ENCODE results near the gene ZNF90.
"Not testable (repeated sequence)": the region's sequence is repeated elsewhere in the genome, so short reads cannot be mapped to it uniquely, and the experiment has no call there.

Gene ZNF90

GRCh38 chr19:20077791-20078463 is at the start of gene ZNF90:
Gene ZNF90 (plus strand): TSS chr19:20078000. CDS start chr19:20078133, 133 bp downstream.
- peak within 1 kb of the TSS; percentile 49 for H3K9ac ChIP-seq (ENCODE audit: low read length)
- H3K27ac ChIP-seq (ENCODE audit: low read depth, low read length): peak within 1 kb of the TSS; percentile 36
- no peaks in the 10 kb centered on the region for H3K27me3 ChIP-seq (ENCODE audit: control insufficient read depth, insufficient read depth, low read length)
- H3K4me1 ChIP-seq (ENCODE audit: control insufficient read depth, insufficient read depth, low read length): no peaks in the 10 kb centered on the region
- no peaks in the 10 kb centered on the region for H3K36me3 ChIP-seq (ENCODE audit: control insufficient read depth, insufficient read depth, low read length)
- peak within 1 kb of the TSS; percentile 90 for H3K4me3 ChIP-seq (ENCODE audit: low read length)

GRCh38 chr19:20028611-20029010 is 49.2 kb upstream of the ZNF90 start:
- Histone ChIP-seq H3K4me1 (ENCODE audit: control insufficient read depth, insufficient read depth, low read length) (no peaks in the 10 kb centered on the region), H3K27ac (ENCODE audit: low read depth, low read length) (no peak overlapping the region), H3K27me3 (ENCODE audit: control insufficient read depth, insufficient read depth, low read length) (no peaks in the 10 kb centered on the region), H3K36me3 (ENCODE audit: control insufficient read depth, insufficient read depth, low read length) (peaks cover 2% of the 10 kb centered on the region), H3K4me3 (ENCODE audit: low read length) (no peak overlapping the region), H3K9ac (ENCODE audit: low read length) (no peak overlapping the region)

GRCh38 chr19:20035935-20036334 is 41.9 kb upstream of the ZNF90 start:
- peaks cover 3% of the 10 kb centered on the region for H3K4me1 ChIP-seq (ENCODE audit: control insufficient read depth, insufficient read depth, low read length)
- H3K9ac ChIP-seq (ENCODE audit: low read length): no peak overlapping the region
- no peak overlapping the region for H3K4me3 ChIP-seq (ENCODE audit: low read length)
- no peak overlapping the region for H3K27ac ChIP-seq (ENCODE audit: low read depth, low read length)
- H3K36me3 ChIP-seq (ENCODE audit: control insufficient read depth, insufficient read depth, low read length): peaks cover 2% of the 10 kb centered on the region
- H3K27me3 ChIP-seq (ENCODE audit: control insufficient read depth, insufficient read depth, low read length): no peaks in the 10 kb centered on the region

DNA sequence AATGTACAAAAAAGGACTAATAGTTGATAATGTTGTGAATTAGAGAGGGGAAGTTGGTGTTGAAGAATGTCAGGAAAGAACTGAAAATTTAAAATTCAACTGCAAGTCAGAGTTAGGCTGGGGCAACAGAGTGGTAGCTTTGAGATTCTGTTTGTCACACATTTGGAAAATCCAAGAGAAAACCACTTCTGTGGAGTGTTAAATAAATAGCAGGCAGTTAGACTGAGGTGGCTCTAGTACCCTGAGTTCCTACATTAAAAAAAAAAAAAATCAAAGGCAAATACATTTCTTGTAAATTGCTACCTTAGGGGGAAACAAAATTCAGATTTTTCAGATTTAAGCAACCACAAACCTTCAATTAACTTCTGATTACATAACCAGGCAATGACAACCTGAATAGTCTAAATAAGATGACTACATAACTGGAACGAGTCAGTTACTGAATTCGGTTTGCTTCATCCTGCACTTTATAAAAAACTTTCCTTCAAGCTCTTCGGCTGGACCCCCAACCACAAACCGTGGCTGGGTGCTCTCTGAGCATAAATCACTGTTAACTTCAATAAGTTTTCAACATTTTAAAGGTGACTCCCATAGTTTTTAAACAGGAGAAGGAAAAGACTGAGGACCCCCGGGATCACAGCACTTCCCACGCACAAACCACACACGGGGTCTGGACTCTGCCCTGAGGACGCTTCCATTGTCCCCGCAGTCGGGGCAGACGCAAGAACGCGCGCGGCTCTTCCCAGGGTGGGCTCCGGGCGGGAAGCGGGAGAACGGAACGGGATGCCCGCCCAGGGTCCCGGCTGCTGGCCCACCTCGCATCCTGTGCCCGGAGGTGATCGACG is 39.2 kb upstream of the ZNF90 start:
- Histone ChIP-seq H3K27me3 (ENCODE audit: control insufficient read depth, insufficient read depth, low read length) (no peaks in the 10 kb centered on the region), H3K36me3 (ENCODE audit: control insufficient read depth, insufficient read depth, low read length) (no peaks in the 10 kb centered on the region), H3K27ac (ENCODE audit: low read depth, low read length) (peak overlapping the region; percentile 74), H3K9ac (ENCODE audit: low read length) (peak overlapping the region; percentile 63), H3K4me3 (ENCODE audit: low read length) (peak overlapping the region; percentile 96), H3K4me1 (ENCODE audit: control insufficient read depth, insufficient read depth, low read length) (peaks cover 3% of the 10 kb centered on the region)

- Histone ChIP-seq H3K27me3 (ENCODE audit: control insufficient read depth, insufficient read depth, low read length) (no peaks in the 10 kb centered on the region), H3K9ac (ENCODE audit: low read length) (peak within 1 kb of the TSS; percentile 63), H3K27ac (ENCODE audit: low read depth, low read length) (peak within 1 kb of the TSS; percentile 74)
Measured at GRCh38 chr19:20039203-20039723, 38.5 kb upstream of the ZNF90 start, which contains the start of gene ZNF682. Gene ZNF682 (minus strand): TSS chr19:20039505. CDS start chr19:20039345, 160 bp downstream.

GRCh38 chr19:20044663-20045062 is 33.1 kb upstream of the ZNF90 start:
- Histone ChIP-seq H3K27ac (ENCODE audit: low read depth, low read length) (no peak overlapping the region), H3K27me3 (ENCODE audit: control insufficient read depth, insufficient read depth, low read length) (no peaks in the 10 kb centered on the region), H3K9ac (ENCODE audit: low read length) (no peak overlapping the region)

More at GRCh38 chr19:20039203-20039723, 38.5 kb upstream of the ZNF90 start, which contains the start of gene ZNF682:
- Histone ChIP-seq H3K4me3 (ENCODE audit: low read length) (peak within 1 kb of the TSS; percentile 96), H3K4me1 (ENCODE audit: control insufficient read depth, insufficient read depth, low read length) (peaks cover 3% of the 10 kb centered on the region), H3K36me3 (ENCODE audit: control insufficient read depth, insufficient read depth, low read length) (no peaks in the 10 kb centered on the region)

DNA sequence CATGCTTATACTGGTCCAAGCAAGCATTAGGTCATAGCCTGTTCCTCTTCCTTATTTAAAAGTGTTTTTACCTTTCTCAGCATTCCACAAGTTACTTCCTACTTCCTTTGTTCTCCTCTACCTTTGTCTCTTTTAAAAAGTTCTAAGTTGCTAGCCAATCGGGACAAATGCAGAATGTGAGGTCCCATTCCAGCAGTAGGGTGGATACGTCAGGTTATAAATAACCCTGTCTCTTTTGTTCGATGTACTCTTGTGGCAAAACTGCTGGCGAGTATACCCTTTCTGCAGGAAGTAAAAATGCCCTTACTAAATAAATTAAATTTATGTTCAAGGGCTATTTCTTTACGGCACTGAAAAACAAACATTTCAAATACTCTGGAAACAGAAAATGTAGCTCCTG is 32.1 kb upstream of the ZNF90 start:
- H3K36me3 ChIP-seq (ENCODE audit: control insufficient read depth, insufficient read depth, low read length); H3K27ac ChIP-seq (ENCODE audit: low read depth, low read length); H3K9ac ChIP-seq (ENCODE audit: low read length); H3K4me3 ChIP-seq (ENCODE audit: low read length); H3K27me3 ChIP-seq (ENCODE audit: control insufficient read depth, insufficient read depth, low read length); H3K4me1 ChIP-seq (ENCODE audit: control insufficient read depth, insufficient read depth, low read length): not testable (repeated sequence)

More at GRCh38 chr19:20044663-20045062, 33.1 kb upstream of the ZNF90 start:
- no peak overlapping the region for H3K4me3 ChIP-seq (ENCODE audit: low read length)
- H3K4me1 ChIP-seq (ENCODE audit: control insufficient read depth, insufficient read depth, low read length): no peaks in the 10 kb centered on the region
- no peaks in the 10 kb centered on the region for H3K36me3 ChIP-seq (ENCODE audit: control insufficient read depth, insufficient read depth, low read length)

- Histone ChIP-seq H3K27me3 (ENCODE audit: control insufficient read depth, insufficient read depth, low read length) (no peaks in the 10 kb centered on the region), H3K4me3 (ENCODE audit: low read length) (peak overlapping the region; percentile 93), H3K4me1 (ENCODE audit: control insufficient read depth, insufficient read depth, low read length) (no peaks in the 10 kb centered on the region), H3K27ac (ENCODE audit: low read depth, low read length) (peak overlapping the region; percentile 77), H3K36me3 (ENCODE audit: control insufficient read depth, insufficient read depth, low read length) (no peaks in the 10 kb centered on the region), H3K9ac (ENCODE audit: low read length) (peak overlapping the region; percentile 53)
Measured at GRCh38 chr19:20051841-20052768, 25.7 kb upstream of the ZNF90 start.

DNA sequence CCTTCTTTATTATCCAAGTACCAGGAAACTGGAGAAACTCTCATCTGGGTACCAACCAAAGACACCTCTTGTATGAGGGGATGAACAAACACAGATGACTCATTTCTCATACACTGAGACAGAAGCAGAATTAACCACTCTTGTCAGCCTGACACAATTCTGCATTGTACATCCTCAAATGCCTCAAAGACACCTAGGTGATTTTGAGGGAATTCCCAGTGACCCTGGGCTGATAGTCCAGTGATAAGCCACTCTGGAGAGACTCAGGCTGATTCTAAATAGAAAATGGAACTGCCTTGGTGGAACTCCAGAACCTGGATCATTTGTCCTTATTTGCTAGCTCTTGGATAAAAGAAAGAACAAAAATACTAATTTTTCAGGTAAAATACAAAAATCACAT is 19.1 kb upstream of the ZNF90 start:
- not testable (repeated sequence) for H3K36me3 ChIP-seq (ENCODE audit: control insufficient read depth, insufficient read depth, low read length); H3K4me1 ChIP-seq (ENCODE audit: control insufficient read depth, insufficient read depth, low read length); H3K9ac ChIP-seq (ENCODE audit: low read length); H3K27ac ChIP-seq (ENCODE audit: low read depth, low read length); H3K4me3 ChIP-seq (ENCODE audit: low read length); H3K27me3 ChIP-seq (ENCODE audit: control insufficient read depth, insufficient read depth, low read length)

DNA sequence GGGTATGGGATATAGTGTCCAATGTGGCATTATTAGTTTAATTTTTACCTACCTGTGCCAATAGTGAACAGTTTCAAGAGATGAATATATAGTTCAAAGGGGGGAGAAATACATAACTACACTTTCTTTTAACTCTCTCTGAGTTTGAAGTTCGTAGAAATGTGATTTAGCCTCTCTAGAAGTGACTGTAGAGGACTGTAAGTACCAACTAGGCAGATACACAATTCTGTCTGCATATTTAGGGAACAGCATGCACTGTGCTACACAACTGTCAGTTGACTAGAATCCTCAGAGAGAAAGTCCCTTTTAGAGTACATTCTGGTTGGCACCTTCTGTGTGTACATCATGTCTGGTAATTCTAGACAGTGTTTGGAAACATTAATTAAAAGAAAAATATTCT is 17.5 kb upstream of the ZNF90 start:
- no peak overlapping the region for H3K9ac ChIP-seq (ENCODE audit: low read length)
- no peak overlapping the region for H3K27ac ChIP-seq (ENCODE audit: low read depth, low read length)
- H3K36me3 ChIP-seq (ENCODE audit: control insufficient read depth, insufficient read depth, low read length): no peaks in the 10 kb centered on the region
- H3K4me1 ChIP-seq (ENCODE audit: control insufficient read depth, insufficient read depth, low read length): no peaks in the 10 kb centered on the region
- H3K4me3 ChIP-seq (ENCODE audit: low read length): no peak overlapping the region
- H3K27me3 ChIP-seq (ENCODE audit: control insufficient read depth, insufficient read depth, low read length): no peaks in the 10 kb centered on the region

DNA sequence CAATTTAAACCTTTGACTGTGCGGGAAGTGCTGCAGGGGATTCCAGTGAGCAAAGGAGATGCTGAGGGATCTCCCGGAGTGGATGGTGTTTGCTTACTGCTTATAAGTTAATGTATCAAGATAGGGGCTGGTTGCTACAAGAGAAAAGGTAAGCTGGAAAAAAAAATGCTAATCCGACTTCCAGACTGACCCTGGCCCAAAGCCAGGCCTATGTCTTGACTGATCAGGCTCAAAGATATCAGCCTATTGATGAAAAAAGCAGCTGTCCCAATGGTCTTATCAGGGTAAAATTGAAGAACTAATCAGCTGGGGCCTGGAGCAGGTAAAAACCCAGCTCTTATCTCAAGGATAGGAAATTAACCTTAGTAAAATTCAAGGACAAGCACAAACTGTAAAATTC is 10.9 kb upstream of the ZNF90 start:
- H3K4me3 ChIP-seq (ENCODE audit: low read length): no peak overlapping the region
- no peaks in the 10 kb centered on the region for H3K36me3 ChIP-seq (ENCODE audit: control insufficient read depth, insufficient read depth, low read length)
- H3K27me3 ChIP-seq (ENCODE audit: control insufficient read depth, insufficient read depth, low read length): no peaks in the 10 kb centered on the region
- H3K27ac ChIP-seq (ENCODE audit: low read depth, low read length): no peak overlapping the region
- H3K4me1 ChIP-seq (ENCODE audit: control insufficient read depth, insufficient read depth, low read length): no peaks in the 10 kb centered on the region
- no peak overlapping the region for H3K9ac ChIP-seq (ENCODE audit: low read length)

- H3K27ac ChIP-seq (ENCODE audit: low read depth, low read length): no peak overlapping the region
- no peaks in the 10 kb centered on the region for H3K4me1 ChIP-seq (ENCODE audit: control insufficient read depth, insufficient read depth, low read length)
- no peak overlapping the region for H3K4me3 ChIP-seq (ENCODE audit: low read length)
- no peak overlapping the region for H3K9ac ChIP-seq (ENCODE audit: low read length)
- no peaks in the 10 kb centered on the region for H3K36me3 ChIP-seq (ENCODE audit: control insufficient read depth, insufficient read depth, low read length)
- no peaks in the 10 kb centered on the region for H3K27me3 ChIP-seq (ENCODE audit: control insufficient read depth, insufficient read depth, low read length)
Measured at GRCh38 chr19:20067943-20068342, 9.9 kb upstream of the ZNF90 start.
